Kasumi-1 (cell line): ENCODE results near the gene ZNF423.

Experiments used
- DNase-seq, 2 experiments: peaks; one replicate each; lab custom pipeline; 2025; lab: John Stamatoyannopoulos, UW

ZNF423 gene

DNA sequence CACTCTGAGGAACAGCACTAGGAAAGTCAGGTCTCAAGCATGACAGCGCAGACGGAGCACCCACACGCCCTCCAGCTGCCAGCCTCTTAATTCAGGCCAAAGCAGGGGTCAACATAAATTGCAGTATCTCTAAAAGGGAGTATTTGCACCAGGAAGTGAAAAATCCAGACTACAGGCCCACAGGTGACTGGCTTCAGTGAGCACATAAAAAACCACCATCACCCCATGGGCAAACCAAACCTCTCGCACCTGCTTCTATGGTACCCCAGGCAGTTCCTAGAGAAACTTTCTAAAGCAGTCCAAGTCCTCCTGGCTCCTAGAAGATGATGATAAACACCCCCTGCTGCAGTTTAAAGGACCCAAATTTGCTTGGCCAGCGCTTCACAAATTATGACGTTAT lies 129.8 kb downstream of the ZNF423 start:
- DNase-seq: no peak

DNA sequence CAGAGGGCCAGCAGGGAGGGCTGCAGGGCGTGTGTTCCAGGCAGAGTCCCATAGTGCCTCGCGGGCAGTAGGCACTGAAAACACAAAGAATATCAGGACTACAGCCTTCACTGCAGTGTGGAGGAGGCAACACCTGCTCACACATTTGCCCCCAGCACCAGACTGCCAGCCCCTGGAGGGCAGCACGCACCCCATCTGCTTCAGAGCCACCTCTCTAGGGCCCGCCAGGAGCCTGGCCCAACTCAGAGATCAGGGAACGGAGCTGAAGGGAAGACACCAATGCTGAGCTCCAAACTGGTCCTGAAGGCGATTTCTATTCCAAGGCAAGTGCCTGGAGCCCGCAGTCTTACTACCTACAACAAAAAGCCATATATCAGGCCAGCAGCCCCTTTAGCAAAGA lies 130.3 kb downstream of the ZNF423 start:
- no peak for DNase-seq

DNA sequence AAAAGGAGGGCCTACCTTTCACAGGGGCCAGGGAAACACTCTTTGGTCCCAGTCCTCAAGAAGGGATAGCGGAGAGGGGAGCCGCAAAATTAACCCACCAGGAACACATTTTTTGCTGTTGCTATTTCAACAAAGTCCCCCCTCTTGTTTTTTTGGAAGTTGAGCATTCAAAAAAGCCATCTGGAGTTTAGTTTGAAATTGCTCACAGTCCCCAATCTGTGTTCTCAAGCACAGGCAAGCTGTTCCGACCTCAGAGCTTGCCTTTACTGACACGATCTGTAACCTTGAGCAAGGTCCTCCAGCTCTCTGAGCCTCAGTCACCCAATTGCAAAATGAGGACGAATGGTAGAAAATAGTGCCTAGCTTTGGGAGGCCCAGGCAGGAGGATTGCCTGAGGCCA lies 131.1 kb downstream of the ZNF423 start:
- DNase-seq: no peak

DNA sequence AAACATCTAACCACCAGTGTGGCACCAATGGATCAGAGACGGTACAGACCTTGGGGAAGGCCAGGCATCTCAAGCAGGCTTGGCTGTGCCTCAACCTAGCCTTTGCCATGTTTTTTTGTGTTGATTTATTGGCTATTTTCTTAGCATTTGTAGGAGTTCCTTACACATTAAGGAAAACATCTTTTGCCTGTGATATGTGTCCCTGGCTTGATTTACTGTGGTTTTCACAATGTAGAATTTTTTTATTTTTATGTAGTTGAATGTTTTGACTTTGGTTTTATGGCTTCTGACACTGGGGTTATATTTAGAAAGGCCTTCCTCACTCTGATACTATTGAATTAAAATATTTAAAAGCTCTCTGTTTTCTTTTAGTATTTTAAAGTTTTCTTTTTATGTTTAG lies 132.6 kb downstream of the ZNF423 start:
- DNase-seq: no peak

- no peak for DNase-seq
These were observed 135.7 kb downstream of the ZNF423 start for GRCh38 chr16:49720225-49720624.

GRCh38 chr16:49717689-49718088 lies 138.2 kb downstream of the ZNF423 start:
- no peak for DNase-seq

GRCh38 chr16:49716339-49716934 lies 139.5 kb downstream of the ZNF423 start:
- DNase-seq: no peak

DNA sequence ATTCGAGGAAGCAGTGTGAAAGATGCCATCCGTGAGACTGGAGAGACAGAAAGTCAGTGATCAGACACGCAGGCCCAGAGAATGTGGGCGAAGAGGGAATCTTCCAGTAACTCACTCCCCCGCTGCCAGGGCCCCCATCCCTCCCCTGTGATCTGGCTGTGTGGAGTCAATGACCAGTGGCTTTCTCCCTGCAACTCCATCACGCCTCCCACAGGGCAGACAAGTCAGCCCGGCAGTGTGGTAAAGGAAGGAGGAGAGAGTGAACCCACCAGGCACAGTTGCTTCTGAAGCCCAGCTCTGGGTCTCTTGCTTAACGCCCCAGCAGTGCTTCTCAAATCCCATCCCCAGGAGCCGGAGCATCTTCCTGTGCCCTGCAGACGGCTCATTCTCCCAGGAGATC lies 142.1 kb downstream of the ZNF423 start:
- no peak for DNase-seq

DNA sequence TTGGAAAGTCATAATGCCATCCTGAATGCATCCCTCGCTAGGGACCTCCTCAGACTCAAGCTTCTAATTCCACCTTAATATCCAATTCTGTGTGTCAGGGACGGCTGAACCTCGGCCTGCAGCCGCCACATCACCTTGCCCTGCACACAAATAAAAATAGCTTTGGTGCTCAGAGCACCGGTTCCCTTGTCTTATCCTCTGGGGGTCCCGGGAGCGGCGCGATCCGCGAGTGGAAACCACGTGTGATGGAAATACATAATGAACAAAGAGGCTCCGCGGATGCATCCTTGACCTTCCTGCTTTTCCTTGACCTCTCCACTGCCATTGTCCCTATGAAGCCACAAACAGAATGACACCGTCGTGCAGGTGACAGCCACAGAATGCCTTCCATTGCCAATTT lies 143.4 kb downstream of the ZNF423 start:
- DNase-seq: no peak

DNA sequence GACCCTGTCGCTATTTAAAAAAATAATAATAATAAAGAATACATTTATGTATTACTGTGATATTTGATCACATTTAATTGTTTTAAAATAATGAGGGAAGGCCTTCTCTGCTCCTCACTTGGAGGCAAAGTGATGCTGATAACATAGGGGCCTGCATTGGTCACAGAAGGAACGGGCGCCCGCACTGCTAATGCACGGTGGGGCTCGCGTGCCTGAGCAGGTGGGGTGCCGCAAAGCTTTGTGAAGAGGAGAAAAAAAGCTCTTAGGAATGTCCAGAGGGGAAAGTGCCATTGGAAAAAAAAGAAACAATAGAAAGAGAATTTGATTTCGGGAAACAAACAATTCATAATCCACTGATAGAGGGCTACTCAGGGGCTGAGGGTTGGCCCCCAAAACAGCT lies 143.8 kb downstream of the ZNF423 start:
- no peak for DNase-seq

- no peak for DNase-seq
These were observed 146.9 kb downstream of the ZNF423 start for GRCh38 chr16:49709057-49709456.

- no peak for DNase-seq
These were observed 147.4 kb downstream of the ZNF423 start for GRCh38 chr16:49708491-49708890.

DNA sequence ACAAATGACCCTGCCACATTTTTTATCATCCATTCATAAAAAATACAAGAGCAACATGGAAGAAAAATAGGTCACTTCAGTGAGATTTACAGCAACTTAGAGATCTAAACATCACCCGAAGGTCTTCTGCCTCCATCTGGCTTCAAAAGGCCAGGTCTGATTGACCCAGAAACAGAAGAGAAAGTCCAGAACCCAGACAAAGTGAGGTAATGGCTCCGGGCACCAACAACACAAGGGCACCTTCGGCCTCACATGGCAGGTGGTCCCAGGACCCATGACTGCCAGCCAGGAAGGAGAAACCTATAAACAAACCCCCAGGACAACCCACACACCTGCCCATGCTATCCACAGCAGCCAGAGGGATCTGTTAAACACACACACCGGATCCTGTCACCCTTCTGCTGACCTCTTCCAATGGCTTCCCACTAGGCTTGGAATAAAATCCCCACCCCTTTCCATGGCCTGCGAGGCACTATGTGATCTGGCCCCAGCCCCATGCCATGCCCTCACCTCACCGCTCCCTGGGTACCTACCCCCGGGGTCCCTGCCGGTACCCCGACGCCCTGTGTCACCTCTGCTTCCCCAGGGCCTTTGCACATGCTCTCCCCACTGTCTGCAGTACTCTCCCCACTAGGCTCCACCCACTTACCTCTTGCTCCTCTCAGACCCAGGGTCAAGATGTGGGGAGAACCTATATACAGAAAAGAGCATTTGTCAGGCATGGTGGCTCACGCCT lies 149.1 kb downstream of the ZNF423 start:
- no peak for DNase-seq

DNA sequence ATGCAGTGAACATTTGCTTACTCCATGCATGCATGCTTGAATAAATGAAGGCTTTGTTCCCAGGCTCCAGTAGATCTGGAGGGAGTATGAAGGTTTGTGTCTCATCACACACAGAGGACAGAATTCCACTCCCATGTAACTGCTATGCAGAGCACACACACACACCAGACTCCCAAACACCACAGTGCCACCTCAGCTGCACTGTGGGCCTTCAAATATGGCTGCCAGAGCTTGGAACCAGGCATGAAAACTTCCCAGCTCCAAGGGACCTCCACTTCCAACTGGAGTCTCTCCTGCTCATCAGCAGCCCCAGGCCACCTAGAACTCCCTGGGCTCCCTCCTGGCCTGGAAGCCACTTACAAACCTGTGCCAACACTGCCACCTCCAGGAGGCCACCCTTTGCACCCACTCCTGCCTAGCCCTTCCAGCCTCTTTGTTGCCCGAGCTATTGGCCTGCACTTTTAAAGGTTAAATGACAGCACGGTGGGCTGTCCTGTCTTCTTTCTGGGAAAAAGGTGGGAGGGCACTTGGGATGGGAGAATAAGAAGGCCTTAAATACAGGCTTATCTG lies 151.2 kb downstream of the ZNF423 start:
- DNase-seq: no peak

DNA sequence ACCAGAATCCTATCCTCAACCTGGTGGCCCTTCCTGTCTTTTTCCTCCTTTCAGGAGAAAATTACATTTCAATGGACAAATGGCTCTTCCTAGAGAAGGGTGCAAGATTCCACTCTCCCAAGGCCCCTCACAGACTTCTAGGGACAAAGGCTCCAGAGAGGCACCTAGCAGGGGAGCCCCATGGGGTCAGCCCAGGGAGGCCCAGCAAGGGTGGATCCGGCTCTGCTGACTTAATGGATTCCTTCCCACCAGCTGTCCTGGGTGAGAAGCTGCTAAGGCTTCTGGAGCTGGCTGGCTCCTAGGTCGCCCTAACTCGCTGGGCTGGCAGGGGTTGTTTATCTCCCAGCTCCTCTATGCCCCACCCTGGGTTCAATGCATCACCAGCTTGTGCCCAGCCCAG lies 152.4 kb downstream of the ZNF423 start:
- DNase-seq: no peak

DNA sequence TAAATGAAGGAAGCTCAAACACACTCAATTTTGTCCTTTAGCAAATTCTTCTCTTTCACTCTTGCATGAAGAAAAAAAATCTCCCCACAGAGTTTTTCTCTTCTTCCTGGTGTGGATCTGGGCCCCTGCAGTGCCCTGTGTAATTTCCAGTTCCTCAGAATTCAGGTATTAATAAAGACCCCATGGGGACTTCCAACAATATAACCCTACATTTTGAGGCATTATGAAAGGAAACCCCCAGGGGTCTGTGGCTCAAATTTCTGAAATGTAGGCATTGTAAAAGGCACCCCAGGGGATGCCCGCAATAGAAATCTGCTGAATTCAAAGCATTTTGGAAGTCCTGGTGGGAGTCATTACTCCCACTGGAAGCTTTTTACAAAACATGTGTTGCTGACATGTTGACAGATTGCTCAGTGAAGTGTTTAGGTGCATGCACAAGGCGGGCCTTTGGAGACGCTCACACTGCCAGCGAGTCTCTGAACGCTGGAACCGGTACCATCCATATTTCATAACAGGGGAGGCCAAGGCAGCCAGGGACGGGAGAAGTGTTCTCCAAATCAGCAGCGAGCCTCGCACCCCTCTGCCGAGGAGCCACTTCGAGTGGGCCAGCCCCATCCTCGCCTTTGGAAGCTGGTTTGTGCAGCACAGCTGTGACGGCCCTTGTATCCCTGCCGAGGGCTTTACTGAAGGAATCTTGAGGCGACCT lies 154.0 kb downstream of the ZNF423 start:
- DNase-seq: no peak

GRCh38 chr16:49701065-49701685 lies 154.7 kb downstream of the ZNF423 start:
- DNase-seq: no peak

DNA sequence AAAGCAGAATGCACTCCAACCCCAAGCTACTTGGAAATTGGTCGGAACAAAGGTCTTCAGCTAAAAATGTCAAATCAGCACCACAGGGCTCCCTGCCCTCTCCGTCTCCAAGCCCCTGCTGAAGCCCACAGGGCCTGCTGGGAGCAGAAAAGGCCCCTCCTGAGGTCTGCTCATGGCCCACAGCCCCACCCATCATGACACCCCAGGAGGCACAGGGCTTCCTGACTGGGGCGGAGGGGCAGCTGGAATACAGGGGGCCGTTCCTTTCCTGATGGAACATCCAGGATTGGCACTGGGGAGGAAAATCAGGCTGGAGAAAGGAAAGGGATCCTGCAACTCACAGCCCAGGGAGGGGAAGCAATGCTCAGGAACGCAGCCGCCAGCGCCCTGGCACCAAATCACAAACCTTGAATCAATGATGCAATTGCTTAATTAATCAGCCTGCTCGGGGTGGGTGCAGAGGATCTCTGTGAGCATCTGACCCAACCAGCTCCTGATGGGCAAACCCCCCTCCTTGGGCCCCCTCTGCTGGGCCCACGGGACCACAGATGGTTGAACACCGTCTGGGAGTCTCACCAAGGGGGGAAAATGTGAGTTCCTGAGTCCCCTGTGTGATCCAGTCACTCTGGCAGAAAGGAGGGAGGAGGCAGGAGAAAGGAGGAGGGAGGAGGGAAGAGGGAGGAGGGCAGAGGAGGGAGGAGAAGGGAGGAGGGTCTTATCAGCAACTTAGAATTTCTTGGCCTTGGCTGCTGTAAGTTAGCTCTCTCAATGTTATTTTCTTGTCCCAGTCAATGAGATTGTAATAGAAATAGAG lies 155.5 kb downstream of the ZNF423 start:
- DNase-seq: no peak

DNA sequence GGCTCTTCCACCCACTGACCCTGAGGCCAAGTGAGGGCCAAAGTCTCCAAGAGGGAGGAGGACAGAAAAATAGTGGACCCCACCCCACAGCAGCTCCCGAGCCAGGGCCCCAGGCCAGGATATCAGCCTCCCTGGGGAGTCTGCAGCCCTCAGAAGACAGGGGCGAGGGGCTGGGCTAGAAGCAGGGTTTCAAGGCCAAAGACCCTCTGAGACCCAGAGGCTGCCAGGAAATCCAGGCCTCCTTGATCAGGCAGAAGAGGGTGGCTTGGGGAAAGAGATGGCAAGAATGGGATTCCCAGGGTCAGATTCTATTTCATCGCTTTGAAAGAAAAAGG lies 156.1 kb downstream of the ZNF423 start:
- DNase-seq: no peak

DNA sequence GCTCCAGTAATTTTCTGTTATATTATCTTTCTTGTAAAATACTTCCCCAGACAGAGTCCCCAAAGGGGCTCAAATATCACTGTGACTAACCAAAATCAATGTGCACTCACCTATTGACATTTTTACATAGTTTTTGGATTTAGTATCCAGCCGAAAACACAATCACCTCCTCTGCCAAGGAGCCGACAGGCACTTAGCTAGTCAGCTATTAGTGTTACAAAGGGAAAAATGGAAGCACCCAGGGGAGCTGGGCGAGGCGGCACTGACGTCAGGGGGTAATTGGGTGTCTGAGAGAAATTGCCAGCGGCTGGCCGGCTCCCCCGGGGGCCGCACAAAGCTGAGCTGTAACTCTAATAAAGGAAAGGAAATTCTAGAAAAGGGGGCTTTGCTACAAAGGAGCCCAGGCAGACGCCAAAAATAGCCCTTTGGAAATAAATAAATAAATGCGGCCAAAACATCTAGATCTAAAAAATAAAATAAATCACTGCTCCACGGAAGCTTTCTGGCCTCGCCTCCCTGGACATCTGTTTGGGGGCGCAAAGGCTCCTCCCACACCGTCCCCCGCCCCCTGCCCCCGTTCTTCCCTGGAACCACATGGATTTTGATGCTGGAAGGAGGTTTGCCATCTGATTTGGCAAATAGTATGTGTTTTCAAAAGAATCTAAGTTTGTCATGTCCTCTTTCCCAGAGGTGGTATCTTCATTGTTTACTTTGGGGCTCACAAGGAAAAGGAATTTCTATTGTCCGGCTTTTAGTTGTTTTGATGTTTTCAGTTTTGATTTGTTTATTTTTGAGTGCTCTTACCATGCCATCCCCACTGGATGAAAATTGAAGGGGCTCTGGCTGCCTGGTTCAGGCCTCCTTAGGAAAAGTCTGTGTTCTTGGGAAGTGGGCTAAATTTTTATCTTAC lies 156.7 kb downstream of the ZNF423 start:
- no peak for DNase-seq

GRCh38 chr16:49698453-49698815 lies 157.5 kb downstream of the ZNF423 start:
- DNase-seq: no peak
